Astrocyte (in vitro differentiated cells and primary cell): ENCODE data around the gene PCDHGA11. TPM values are rescaled to one million over a fixed set of nuclear protein-coding genes. Genes with fewer than 3 reads are reported as not detected.

Experiments used
- DNase-seq: peaks from one replicate; pipeline ENCODE4 v3.0.0-alpha.2; 2010; ENCODE audit warnings: low read depth
- FAIRE-seq: peaks from 2 replicates; lab custom pipeline; 2011; peaks lifted over from hg19 to GRCh38; lab: Jason Lieb, UNC
- H2AFZ ChIP-seq: 2 replicates; pipeline ENCODE4 v1.6.0; 2012; ENCODE audit warnings: low read depth, low read length, inconsistent platforms
- H3K27ac ChIP-seq: 2 replicates; pipeline ENCODE4 v1.5.1; 2011; ENCODE audit warnings: low read depth, low read length, inconsistent platforms
- H3K27me3 ChIP-seq: 2 replicates; pipeline ENCODE4 v1.6.0; 2011; ENCODE audit warnings: low read length, inconsistent platforms; ENCODE audit not compliant: insufficient read depth
- H3K36me3 ChIP-seq: 2 replicates; pipeline ENCODE4 v1.5.1; 2011; ENCODE audit warnings: low read length, inconsistent platforms; ENCODE audit not compliant: insufficient read depth
- H3K4me1 ChIP-seq: 2 replicates; pipeline ENCODE4 v1.5.1; 2011; ENCODE audit warnings: low read length, inconsistent platforms; ENCODE audit not compliant: insufficient read depth
- H3K4me2 ChIP-seq: 2 replicates; pipeline ENCODE4 v1.6.0; 2012; ENCODE audit warnings: low read length, inconsistent platforms
- H3K4me3 ChIP-seq: 2 replicates; pipeline ENCODE4 v1.5.1; 2011; ENCODE audit warnings: low read depth, mild to moderate bottlenecking, low read length, inconsistent platforms; ENCODE audit not compliant: insufficient read depth
- H3K79me2 ChIP-seq: 2 replicates; pipeline ENCODE4 v1.6.0; 2012; ENCODE audit warnings: mild to moderate bottlenecking, low read length, inconsistent platforms; ENCODE audit not compliant: insufficient read depth
- H3K9ac ChIP-seq: 2 replicates; pipeline ENCODE4 v1.6.0; 2012; ENCODE audit warnings: mild to moderate bottlenecking, low read length, inconsistent platforms
- H3K9me3 ChIP-seq: 2 replicates; pipeline ENCODE4 v1.5.1; 2012; ENCODE audit warnings: low read depth, mild to moderate bottlenecking, low read length, inconsistent platforms; ENCODE audit not compliant: insufficient read depth
- H4K20me1 ChIP-seq: 2 replicates; pipeline ENCODE4 v1.6.0; 2012; ENCODE audit warnings: low read length, inconsistent platforms; ENCODE audit not compliant: insufficient read depth
- H3K27ac Mint-ChIP-seq: one replicate; pipeline ENCODE4 v1.8.0; 2021; ENCODE audit warnings: mild to moderate bottlenecking, mixed read lengths; ENCODE audit not compliant: unreplicated experiment
- H3K27me3 Mint-ChIP-seq: one replicate; pipeline ENCODE4 v1.8.0; 2021; ENCODE audit warnings: low read depth, mixed read lengths; ENCODE audit not compliant: unreplicated experiment
- H3K36me3 Mint-ChIP-seq: one replicate; pipeline ENCODE4 v1.8.0; 2021; ENCODE audit warnings: low read depth, mixed read lengths; ENCODE audit not compliant: unreplicated experiment
- H3K4me1 Mint-ChIP-seq: one replicate; pipeline ENCODE4 v1.8.0; 2021; ENCODE audit warnings: low read depth, mixed read lengths; ENCODE audit not compliant: unreplicated experiment
- H3K4me3 Mint-ChIP-seq: one replicate; pipeline ENCODE4 v1.8.0; 2021; ENCODE audit warnings: mild to moderate bottlenecking, moderate library complexity, mixed read lengths; ENCODE audit not compliant: unreplicated experiment
- H3K9me3 Mint-ChIP-seq: one replicate; pipeline ENCODE4 v1.8.0; 2021; ENCODE audit warnings: mild to moderate bottlenecking, mixed read lengths; ENCODE audit not compliant: unreplicated experiment
- CTCF ChIP-seq: IDR thresholded peaks from 2 replicates; pipeline ENCODE4 v1.5.1; 2011; ENCODE audit warnings: low read depth, mild to moderate bottlenecking, inconsistent platforms, low read length, moderate library complexity; ENCODE audit not compliant: insufficient read depth
- EZH2 ChIP-seq: IDR thresholded peaks from 2 replicates; pipeline ENCODE4 v1.6.1; 2012; ENCODE audit warnings: mild to moderate bottlenecking, low read length, inconsistent platforms; ENCODE audit not compliant: insufficient read depth
- total RNA-seq: library from RNA; stranded (reverse); gene quantifications from 2 replicates; pipeline ENCODE4 v1.2.1, GENCODE V29; 2021

PCDHGA11 gene
- total RNA-seq, 1 donor from 2014 or later: 5.3 TPM

- peaks cover 4% of the 10 kb centered on the region for H3K4me1 Mint-ChIP-seq
- TF ChIP-seq CTCF: no peak
- no peak for TF ChIP-seq EZH2
- Histone ChIP-seq H3K9me3 (peaks cover 67% of the 10 kb centered on the region), H4K20me1 (no peaks in the 10 kb centered on the region), H3K27me3 (no peaks in the 10 kb centered on the region), H3K9ac (no peak overlapping the region), H3K79me2 (peaks cover 8% of the 10 kb centered on the region), H3K27ac (no peak overlapping the region), H3K4me1 (no peaks in the 10 kb centered on the region), H2AFZ (no peak overlapping the region), H3K36me3 (no peaks in the 10 kb centered on the region), H3K4me3 (no peak overlapping the region), H3K4me2 (no peak overlapping the region)
- no peak overlapping the region for H3K27ac Mint-ChIP-seq
- H3K9me3 Mint-ChIP-seq: peaks cover 47% of the 10 kb centered on the region
- H3K27me3 Mint-ChIP-seq: no peaks in the 10 kb centered on the region
- peaks cover 69% of the 10 kb centered on the region for H3K36me3 Mint-ChIP-seq
- DNase-seq (no peak), FAIRE-seq (no peak)
- no peak overlapping the region for H3K4me3 Mint-ChIP-seq
Observed at GRCh38 chr5:141422742-141423291, 2.0 kb downstream of the PCDHGA11 start.

GRCh38 chr5:141427783-141428426, 7.1 kb downstream of the PCDHGA11 start:
- Histone ChIP-seq H4K20me1 (no peaks in the 10 kb centered on the region), H3K9me3 (peaks cover 49% of the 10 kb centered on the region), H3K4me2 (no peak overlapping the region), H3K4me3 (no peak overlapping the region), H2AFZ (no peak overlapping the region), H3K27me3 (no peaks in the 10 kb centered on the region), H3K4me1 (no peaks in the 10 kb centered on the region), H3K79me2 (no peaks in the 10 kb centered on the region), H3K36me3 (no peaks in the 10 kb centered on the region), H3K9ac (no peak overlapping the region), H3K27ac (no peak overlapping the region)
- Mint-ChIP-seq H3K4me3 (no peak overlapping the region), H3K27me3 (no peaks in the 10 kb centered on the region), H3K9me3 (peaks cover 37% of the 10 kb centered on the region), H3K4me1 (no peaks in the 10 kb centered on the region), H3K27ac (peak overlapping the region; percentile 58), H3K36me3 (peaks cover 62% of the 10 kb centered on the region)
- DNase-seq (no peak), FAIRE-seq (no peak)
- TF ChIP-seq CTCF: no peak
- no peak for TF ChIP-seq EZH2
